Esophagus squamous epithelium (tissue), 4 donors: ENCODE results near the gene S100A1.

Experiments used
- CTCF ChIP-seq, 6 experiments: fragments of 450-650 bp in 4 of 6; fragments of 200-600 bp in 2 of 6; sonication (generic) in 2 of 6; IDR thresholded peaks; one replicate each; pipeline ENCODE4 v1.5.1; 2016 to 2019; ENCODE audit warnings: antibody characterized with exemption in 6 of 6, mild to moderate bottlenecking in 4 of 6, moderate library complexity in 4 of 6
- POLR2A ChIP-seq, 4 donors: fragments of 450-650 bp; IDR thresholded peaks; one replicate each; pipeline ENCODE4 v1.6.1; 2017; ENCODE audit warnings: antibody characterized with exemption in 4 of 4, mild to moderate bottlenecking in 4 of 4, moderate library complexity in 3 of 4

GRCh38 chr1:153623101-153623500 is 5.1 kb upstream of the S100A1 start:
- TF ChIP-seq CTCF (IDR thresholded peaks at IDR 0.05) (no peak), POLR2A (IDR thresholded peaks at IDR 0.05) (no peak)
